Stimulated activated naive CD4-positive, alpha-beta T cell (primary cell): ENCODE measurements around the gene BLOC1S4.
A peak's percentile ranks its signal among the peaks of the same experiment; 100 is the strongest.
"Not testable (repeated sequence)": the region's sequence is repeated elsewhere in the genome, so short reads cannot be mapped to it uniquely, and the experiment has no call there.

Experiments
- DNase-seq, 6 experiments: peaks; one replicate each; lab custom pipeline; 2025; lab: John Stamatoyannopoulos, UW

BLOC1S4 gene

GRCh38 chr4:6716018-6716911 lies at the start of gene BLOC1S4:
BLOC1S4 (plus strand) TSS chr4:6716174; CDS start chr4:6716210, 36 bp downstream.
- DNase-seq, result peak; percentile 81 to 94 (median 86)

GRCh38 chr4:6668391-6668790 lies 47.6 kb upstream of the BLOC1S4 start:
- DNase-seq, result no peak

GRCh38 chr4:6671648-6672047 lies 44.3 kb upstream of the BLOC1S4 start:
- DNase-seq, result no peak

GRCh38 chr4:6672131-6672530 lies 43.8 kb upstream of the BLOC1S4 start:
- no peak for DNase-seq

- DNase-seq, result not testable (repeated sequence)
Measured at GRCh38 chr4:6672541-6673190, 43.3 kb upstream of the BLOC1S4 start.

GRCh38 chr4:6673191-6673659 lies 42.7 kb upstream of the BLOC1S4 start:
- peak in 4 of 6 experiments; percentile 61 to 83 (median 66) for DNase-seq

- peak; percentile 90 to 95 (median 93) for DNase-seq
Measured at GRCh38 chr4:6673660-6674499, 42.1 kb upstream of the BLOC1S4 start.

GRCh38 chr4:6674500-6675149 lies 41.3 kb upstream of the BLOC1S4 start:
- DNase-seq, result peak; percentile 48 to 77 (median 64)

- no peak for DNase-seq
Measured at GRCh38 chr4:6676722-6677558, 39.0 kb upstream of the BLOC1S4 start.

- DNase-seq, result no peak
Measured at GRCh38 chr4:6680372-6681034, 35.5 kb upstream of the BLOC1S4 start.

GRCh38 chr4:6681191-6681590 lies 34.8 kb upstream of the BLOC1S4 start:
- DNase-seq, result no peak

- no peak for DNase-seq
Measured at GRCh38 chr4:6682862-6683590, 32.9 kb upstream of the BLOC1S4 start.

- no peak for DNase-seq
Measured at GRCh38 chr4:6684656-6685055, 31.3 kb upstream of the BLOC1S4 start.

GRCh38 chr4:6686104-6686787 lies 29.7 kb upstream of the BLOC1S4 start:
- DNase-seq, result no peak

- DNase-seq, result no peak
Measured at GRCh38 chr4:6687947-6688878, 27.8 kb upstream of the BLOC1S4 start.

GRCh38 chr4:6688879-6689505 lies 27.0 kb upstream of the BLOC1S4 start:
- peak in 3 of 6 experiments; percentile 16 to 30 (median 17) for DNase-seq

GRCh38 chr4:6689506-6689960 lies 26.4 kb upstream of the BLOC1S4 start:
- DNase-seq, result no peak
